NCI-H345 treated with DMSO at 0.1 percent for 48 hours (cell line): ENCODE data around the gene CHRNA1.

Experiments used
- DNase-seq: peaks from one replicate; lab custom pipeline; 2025; ENCODE audit not compliant: unreplicated experiment; lab: John Stamatoyannopoulos, UW

Gene CHRNA1

GRCh38 chr2:174784316-174784715 lies 20.0 kb upstream of the CHRNA1 start:
- DNase-seq = no peak

GRCh38 chr2:174781996-174782395 lies 17.7 kb upstream of the CHRNA1 start:
- no peak for DNase-seq

GRCh38 chr2:174781298-174781697 lies 17.0 kb upstream of the CHRNA1 start:
- no peak for DNase-seq

GRCh38 chr2:174780856-174781255 lies 16.6 kb upstream of the CHRNA1 start:
- DNase-seq = no peak

GRCh38 chr2:174780191-174780840 lies 16.0 kb upstream of the CHRNA1 start:
- no peak for DNase-seq

- DNase-seq = no peak
Observed at GRCh38 chr2:174779361-174779928, 15.2 kb upstream of the CHRNA1 start.

- no peak for DNase-seq
Observed at GRCh38 chr2:174778085-174778981, 14.1 kb upstream of the CHRNA1 start.

GRCh38 chr2:174777347-174778084 lies 13.2 kb upstream of the CHRNA1 start:
- DNase-seq = no peak

- no peak for DNase-seq
Observed at GRCh38 chr2:174776675-174777074, 12.4 kb upstream of the CHRNA1 start.

GRCh38 chr2:174776223-174776622 lies 12.0 kb upstream of the CHRNA1 start:
- no peak for DNase-seq

GRCh38 chr2:174775571-174775980 lies 11.3 kb upstream of the CHRNA1 start:
- no peak for DNase-seq

GRCh38 chr2:174774886-174775285 lies 10.6 kb upstream of the CHRNA1 start:
- DNase-seq = no peak

GRCh38 chr2:174773215-174773614 lies 8.9 kb upstream of the CHRNA1 start:
- DNase-seq = no peak

GRCh38 chr2:174772472-174772801 lies 8.2 kb upstream of the CHRNA1 start:
- DNase-seq = no peak

GRCh38 chr2:174771631-174772471 lies 7.6 kb upstream of the CHRNA1 start:
- peak; percentile 21 for DNase-seq

GRCh38 chr2:174771136-174771535 lies 6.9 kb upstream of the CHRNA1 start:
- DNase-seq = no peak

GRCh38 chr2:174768557-174768956 lies 4.3 kb upstream of the CHRNA1 start:
- DNase-seq = no peak

GRCh38 chr2:174766271-174766670 lies 2.0 kb upstream of the CHRNA1 start:
- DNase-seq = no peak

GRCh38 chr2:174765576-174765975 lies 1.3 kb upstream of the CHRNA1 start:
- no peak for DNase-seq

- DNase-seq = no peak
Observed at GRCh38 chr2:174763780-174764179, 492 bp downstream of the CHRNA1 start.

- DNase-seq = no peak
Observed at GRCh38 chr2:174762464-174762863, 1.8 kb downstream of the CHRNA1 start.
